Muscle of leg (tissue), 11 donors: Measurements from ENCODE around the gene HIBADH. TPM values are rescaled to one million over a fixed set of nuclear protein-coding genes. Genes with fewer than 3 reads are reported as not detected.

ENCODE experiments used
- DNase-seq: peaks from one replicate; pipeline ENCODE4 v3.0.0; 2013
- H3K27ac ChIP-seq: one replicate; pipeline ENCODE4 v1.5.1; 2013; ENCODE audit warnings: mild to moderate bottlenecking, low read length, control low read depth
- H3K27me3 ChIP-seq: one replicate; pipeline ENCODE4 v1.6.1; 2013; ENCODE audit warnings: low read length; ENCODE audit not compliant: control insufficient read depth, insufficient read depth
- H3K36me3 ChIP-seq: one replicate; pipeline ENCODE4 v1.6.1; 2013; ENCODE audit warnings: low read length; ENCODE audit not compliant: control insufficient read depth, insufficient read depth
- H3K4me1 ChIP-seq: one replicate; pipeline ENCODE4 v1.6.1; 2013; ENCODE audit warnings: low read length; ENCODE audit not compliant: control insufficient read depth, insufficient read depth
- H3K4me3 ChIP-seq: one replicate; pipeline ENCODE4 v1.5.1; 2013; ENCODE audit warnings: low read length, control low read depth
- H3K9me3 ChIP-seq: replicated peaks from 2 replicates; pipeline ENCODE4 v1.6.1; 2013; ENCODE audit warnings: low read depth, low read length; ENCODE audit not compliant: control insufficient read depth
- WGBS: methylation state at CpG from one replicate; pipeline ENCODE4 v1.1.5; 2013; ENCODE audit warnings: missing lambda C conversion rate; ENCODE audit not compliant: insufficient coverage; 5-methylcytosine and 5-hydroxymethylcytosine counted together
- polyA plus RNA-seq, 8 donors: library from polyadenylated mRNA; unstranded; fragments of 120-200 nt; gene quantifications; one replicate each; pipeline versions ENCODE4 v1.2.1 to v1.2.3, GENCODE V29; 2013; ENCODE audit warnings: inconsistent platforms in 1 of 8, low replicate concordance in 1 of 8; ENCODE audit not compliant: insufficient read length in 8 of 8, insufficient read depth in 1 of 8
- total RNA-seq: library from RNA; stranded (reverse); fragments of 120-200 nt; gene quantifications from one replicate; pipeline ENCODE4 v1.2.4, GENCODE V29; 2013

Gene HIBADH
- total and polyA plus RNA-seq, 9 donors, result 24.0 to 29.5 (median 24.9) TPM

GRCh38 chr7:27487509-27487908 is 175.2 kb downstream of the HIBADH start:
- 89% methylated on average over 7 of the region's 8 CpGs for WGBS
- H3K4me3 ChIP-seq, result no peak overlapping the region
- H3K4me1 ChIP-seq, result no peaks in the 10 kb centered on the region
- no peak overlapping the region for H3K27ac ChIP-seq
- H3K9me3 ChIP-seq, result peaks cover 4% of the 10 kb centered on the region
- DNase-seq, result no peak
- no peaks in the 10 kb centered on the region for H3K36me3 ChIP-seq
- no peaks in the 10 kb centered on the region for H3K27me3 ChIP-seq

GRCh38 chr7:27484451-27484850 is 178.2 kb downstream of the HIBADH start:
- no CpG with 5 or more reads among the region's 2 CpGs for WGBS
- Histone ChIP-seq H3K9me3 (no peaks in the 10 kb centered on the region), H3K4me3 (no peak overlapping the region), H3K27ac (no peak overlapping the region), H3K4me1 (no peaks in the 10 kb centered on the region), H3K36me3 (no peaks in the 10 kb centered on the region), H3K27me3 (no peaks in the 10 kb centered on the region)
- no peak for DNase-seq

GRCh38 chr7:27482219-27482618 is 180.5 kb downstream of the HIBADH start:
- no peak for DNase-seq
- no peaks in the 10 kb centered on the region for H3K9me3 ChIP-seq
- H3K4me1 ChIP-seq, result no peaks in the 10 kb centered on the region
- no CpG with 5 or more reads among the region's 1 CpG for WGBS
- no peak overlapping the region for H3K4me3 ChIP-seq
- no peaks in the 10 kb centered on the region for H3K36me3 ChIP-seq
- no peaks in the 10 kb centered on the region for H3K27me3 ChIP-seq
- no peak overlapping the region for H3K27ac ChIP-seq

GRCh38 chr7:27478556-27478955 is 184.1 kb downstream of the HIBADH start:
- Histone ChIP-seq H3K4me3 (no peak overlapping the region), H3K4me1 (no peaks in the 10 kb centered on the region), H3K9me3 (no peaks in the 10 kb centered on the region), H3K36me3 (no peaks in the 10 kb centered on the region), H3K27me3 (no peaks in the 10 kb centered on the region), H3K27ac (no peak overlapping the region)
- DNase-seq, result no peak

GRCh38 chr7:27478084-27478483 is 184.6 kb downstream of the HIBADH start:
- Histone ChIP-seq H3K4me1 (no peaks in the 10 kb centered on the region), H3K36me3 (no peaks in the 10 kb centered on the region), H3K4me3 (no peak overlapping the region), H3K27ac (no peak overlapping the region), H3K9me3 (no peaks in the 10 kb centered on the region), H3K27me3 (no peaks in the 10 kb centered on the region)
- WGBS, result no CpG with 5 or more reads among the region's 1 CpG
- DNase-seq, result no peak

- no peaks in the 10 kb centered on the region for H3K36me3 ChIP-seq
- no peak overlapping the region for H3K27ac ChIP-seq
- WGBS, result no CpG with 5 or more reads among the region's 2 CpGs
- no peaks in the 10 kb centered on the region for H3K4me1 ChIP-seq
- H3K9me3 ChIP-seq, result no peaks in the 10 kb centered on the region
- H3K4me3 ChIP-seq, result no peak overlapping the region
- DNase-seq, result no peak
- H3K27me3 ChIP-seq, result no peaks in the 10 kb centered on the region
These were observed 186.2 kb downstream of the HIBADH start for GRCh38 chr7:27476493-27476892.

Other genes starting within 250 kb of the HIBADH start
- 44.1 TPM for gene TAX1BP1, start 77.3 kb upstream of the HIBADH start, total RNA-seq
- 10 to 100 TPM; 43.6 to 62.4 (median 55.3) TPM for gene TAX1BP1, start 77.3 kb upstream of the HIBADH start, polyA plus RNA-seq